Neural progenitor cell (in vitro differentiated cells): Measurements from ENCODE around the gene TRIM7. TPM values are rescaled to one million over a fixed set of nuclear protein-coding genes. Genes with fewer than 3 reads are reported as not detected.
A peak's percentile ranks its signal among the peaks of the same experiment; 100 is the strongest.

Source experiments
- DNase-seq: peaks from one replicate; pipeline ENCODE4 v3.0.0-alpha.2; 2016; ENCODE audit warnings: low spot score
- H2AFZ ChIP-seq: fragments of 200-600 bp; sonication (generic); replicated peaks from 2 replicates; pipeline ENCODE4 v1.6.1; 2016; ENCODE audit warnings: antibody characterized with exemption
- H3F3A ChIP-seq: fragments of 200-600 bp; sonication (generic); 2 replicates; pipeline ENCODE4 v1.6.1; 2016; ENCODE audit warnings: antibody characterized with exemption, low read depth
- H3K27ac ChIP-seq: fragments of 200-600 bp; sonication (generic); 2 replicates; pipeline ENCODE4 v1.5.1; 2016; ENCODE audit warnings: mild to moderate bottlenecking
- H3K27me3 ChIP-seq: fragments of 200-600 bp; sonication (generic); 2 replicates; pipeline ENCODE4 v1.6.1; 2016; ENCODE audit warnings: mild to moderate bottlenecking, moderate library complexity
- H3K36me3 ChIP-seq: fragments of 200-600 bp; sonication (generic); 2 replicates; pipeline ENCODE4 v1.5.1; 2016
- H3K4me1 ChIP-seq: fragments of 200-600 bp; sonication (generic); 2 replicates; pipeline ENCODE4 v1.6.1; 2016; ENCODE audit warnings: mixed run types
- H3K4me2 ChIP-seq: fragments of 200-600 bp; sonication (generic); 2 replicates; pipeline ENCODE4 v1.6.1; 2016
- H3K4me3 ChIP-seq: fragments of 200-600 bp; sonication (generic); 2 replicates; pipeline ENCODE4 v1.5.1; 2016
- H3K79me2 ChIP-seq: fragments of 200-600 bp; sonication (generic); 2 replicates; pipeline ENCODE4 v1.6.1; 2016; ENCODE audit warnings: low read depth
- H3K9ac ChIP-seq: fragments of 200-600 bp; sonication (generic); 2 replicates; pipeline ENCODE4 v1.6.1; 2016
- H3K9me3 ChIP-seq: fragments of 200-600 bp; sonication (generic); 2 replicates; pipeline ENCODE4 v1.5.1; 2016; ENCODE audit warnings: low read depth
- H4K20me1 ChIP-seq: fragments of 200-600 bp; sonication (generic); 2 replicates; pipeline ENCODE4 v1.6.1; 2016; ENCODE audit warnings: low read depth
- H3K27ac Mint-ChIP-seq: 3 replicates; pipeline ENCODE4 v1.8.0; 2021; ENCODE audit warnings: mixed read lengths
- H3K27me3 Mint-ChIP-seq: 2 replicates; pipeline ENCODE4 v1.8.0; 2022; ENCODE audit warnings: low read depth, mild to moderate bottlenecking, inconsistent platforms, moderate library complexity, mixed read lengths; ENCODE audit not compliant: insufficient read depth
- H3K36me3 Mint-ChIP-seq: 3 replicates; pipeline ENCODE4 v1.8.0; 2021; ENCODE audit warnings: mixed read lengths
- H3K4me1 Mint-ChIP-seq: 3 replicates; pipeline ENCODE4 v1.8.0; 2021; ENCODE audit warnings: mixed read lengths
- H3K4me3 Mint-ChIP-seq: 3 replicates; pipeline ENCODE4 v1.8.0; 2021; ENCODE audit warnings: mild to moderate bottlenecking, moderate library complexity, mixed read lengths
- H3K9me3 Mint-ChIP-seq: 3 replicates; pipeline ENCODE4 v1.8.0; 2020; ENCODE audit warnings: mixed read lengths
- EZH2 ChIP-seq: fragments of 200-600 bp; sonication (generic); IDR thresholded peaks from 2 replicates; pipeline ENCODE4 v1.6.1; 2017; ENCODE audit warnings: antibody characterized with exemption, mild to moderate bottlenecking, moderate library complexity
- EZH2phosphoT487 ChIP-seq: fragments of 200-600 bp; sonication (generic); IDR thresholded peaks from 2 replicates; pipeline ENCODE4 v1.6.1; 2017; ENCODE audit warnings: antibody characterized with exemption
- total RNA-seq: library from RNA; depleted of rRNA; stranded (reverse); fragments of >200 nt; gene quantifications from 2 replicates; pipeline ENCODE4 v1.2.3, GENCODE V29; 2015; ENCODE audit warnings: low replicate concordance
- TF ChIP-seq, protein P1 (sequence below): fragments of 200-600 bp; sonication (generic); IDR thresholded peaks from 2 replicates; pipeline ENCODE4 v1.5.1; 2017; ENCODE audit warnings: antibody characterized with exemption, mild to moderate bottlenecking

TRIM7 gene
- total RNA-seq, 1 donor from 2014 or later: not detected

DNA sequence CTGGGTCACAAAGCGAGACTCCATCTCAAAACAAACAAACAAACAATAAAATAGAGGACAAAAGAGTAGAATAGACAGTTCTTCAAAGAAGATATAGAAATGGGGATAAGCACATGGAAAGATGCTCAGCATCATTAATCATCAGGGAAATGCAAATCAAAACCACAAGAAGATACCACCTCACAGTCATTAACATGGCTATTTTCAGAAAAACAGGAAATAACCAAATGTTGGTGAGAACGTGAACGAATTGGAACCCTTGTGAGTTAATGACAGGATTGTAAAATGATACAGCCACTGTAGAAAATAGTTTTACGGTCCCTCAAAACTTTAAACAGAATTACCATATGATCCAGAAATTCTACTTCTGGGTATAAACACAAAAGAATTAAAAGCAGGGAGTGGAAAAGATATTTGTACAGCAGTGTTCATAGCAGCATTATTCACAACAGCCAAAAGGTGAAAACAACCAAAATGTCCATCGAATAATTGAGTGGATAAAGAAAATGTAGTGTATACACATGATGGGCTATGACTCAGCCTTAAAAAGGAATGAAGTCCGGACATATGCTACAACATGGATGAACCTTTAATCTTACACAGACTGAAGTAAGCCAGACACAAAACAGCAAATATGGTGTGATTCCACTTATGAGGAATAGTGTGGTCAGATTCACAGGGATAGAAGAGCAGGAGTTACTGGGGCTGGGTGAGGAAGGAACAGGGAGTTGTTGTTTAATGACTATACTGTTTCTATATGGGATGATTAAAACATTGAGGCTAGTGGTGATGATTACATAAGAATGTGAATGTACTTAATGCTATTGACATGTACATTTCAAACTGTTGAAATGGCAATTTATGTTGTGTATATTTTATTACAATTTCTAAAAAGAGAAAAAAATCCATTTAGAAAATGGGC lies 37.9 kb downstream of the TRIM7 start:
- Histone ChIP-seq H3K9ac (no peak overlapping the region), H3K4me2 (no peak overlapping the region), H3F3A (peaks cover 47% of the 10 kb centered on the region), H3K9me3 (no peaks in the 10 kb centered on the region), H3K27ac (no peak overlapping the region), H3K27me3 (peaks cover 97% of the 10 kb centered on the region), H4K20me1 (peaks cover 8% of the 10 kb centered on the region), H3K4me3 (no peak overlapping the region), H3K79me2 (no peaks in the 10 kb centered on the region), H2AFZ (no peak overlapping the region), H3K4me1 (peaks cover 8% of the 10 kb centered on the region), H3K36me3 (no peaks in the 10 kb centered on the region)
- no peaks in the 10 kb centered on the region for H3K36me3 Mint-ChIP-seq
- H3K4me3 Mint-ChIP-seq: peak overlapping the region; percentile 13
- peaks cover 30% of the 10 kb centered on the region for H3K4me1 Mint-ChIP-seq
- TF ChIP-seq, protein P1, sequence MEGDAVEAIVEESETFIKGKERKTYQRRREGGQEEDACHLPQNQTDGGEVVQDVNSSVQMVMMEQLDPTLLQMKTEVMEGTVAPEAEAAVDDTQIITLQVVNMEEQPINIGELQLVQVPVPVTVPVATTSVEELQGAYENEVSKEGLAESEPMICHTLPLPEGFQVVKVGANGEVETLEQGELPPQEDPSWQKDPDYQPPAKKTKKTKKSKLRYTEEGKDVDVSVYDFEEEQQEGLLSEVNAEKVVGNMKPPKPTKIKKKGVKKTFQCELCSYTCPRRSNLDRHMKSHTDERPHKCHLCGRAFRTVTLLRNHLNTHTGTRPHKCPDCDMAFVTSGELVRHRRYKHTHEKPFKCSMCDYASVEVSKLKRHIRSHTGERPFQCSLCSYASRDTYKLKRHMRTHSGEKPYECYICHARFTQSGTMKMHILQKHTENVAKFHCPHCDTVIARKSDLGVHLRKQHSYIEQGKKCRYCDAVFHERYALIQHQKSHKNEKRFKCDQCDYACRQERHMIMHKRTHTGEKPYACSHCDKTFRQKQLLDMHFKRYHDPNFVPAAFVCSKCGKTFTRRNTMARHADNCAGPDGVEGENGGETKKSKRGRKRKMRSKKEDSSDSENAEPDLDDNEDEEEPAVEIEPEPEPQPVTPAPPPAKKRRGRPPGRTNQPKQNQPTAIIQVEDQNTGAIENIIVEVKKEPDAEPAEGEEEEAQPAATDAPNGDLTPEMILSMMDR: no peak
- TF ChIP-seq EZH2: no peak
- no peak for TF ChIP-seq EZH2phosphoT487
- peaks cover 78% of the 10 kb centered on the region for H3K27me3 Mint-ChIP-seq
- no peak for DNase-seq
- H3K27ac Mint-ChIP-seq: no peak overlapping the region
- peaks cover 5% of the 10 kb centered on the region for H3K9me3 Mint-ChIP-seq

DNA sequence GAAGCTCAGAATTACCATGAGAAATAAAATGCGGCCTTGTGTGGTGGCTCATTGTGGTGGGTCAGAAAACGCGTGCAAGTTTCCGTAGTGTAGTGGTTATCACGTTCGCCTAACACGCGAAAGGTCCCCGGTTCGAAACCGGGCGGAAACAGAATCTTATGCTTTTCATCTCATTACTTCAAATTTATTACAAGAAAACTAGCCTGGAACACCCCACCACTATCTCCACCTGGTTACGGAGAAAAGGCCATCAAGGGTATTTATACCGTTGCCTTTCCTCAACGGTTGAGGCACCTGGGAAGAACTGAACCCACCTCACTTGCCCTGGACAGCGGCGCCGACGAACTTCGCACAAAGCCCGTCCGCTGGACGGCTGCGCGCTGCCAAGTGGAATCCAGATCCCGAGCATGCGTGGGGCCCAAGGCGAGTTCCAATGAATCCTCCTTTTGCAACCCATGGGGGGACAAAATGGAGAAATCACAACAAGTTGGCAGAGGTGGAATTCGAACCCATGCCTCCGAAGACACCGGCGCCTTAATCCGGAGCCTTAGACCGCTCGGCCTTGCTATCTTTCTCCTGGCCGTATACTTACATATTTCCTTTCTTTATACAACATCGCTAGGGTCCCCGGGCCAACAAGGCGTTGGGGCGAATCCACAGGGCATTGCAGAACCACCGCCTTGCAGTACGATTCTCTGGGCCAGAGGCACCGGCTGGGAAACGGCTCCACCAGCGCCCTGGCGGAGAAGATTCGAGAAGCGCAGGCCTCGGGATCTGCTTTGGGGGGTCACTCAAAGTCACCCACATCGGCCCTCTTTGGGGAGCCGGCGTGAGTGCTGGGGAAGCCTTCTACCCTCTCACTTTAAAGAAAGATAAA lies 40.7 kb downstream of the TRIM7 start:
- peak overlapping the region; percentile 49 for H3K4me3 ChIP-seq
- Mint-ChIP-seq H3K27ac (no peak overlapping the region), H3K36me3 (no peaks in the 10 kb centered on the region), H3K4me1 (peaks cover 20% of the 10 kb centered on the region), H3K27me3 (peaks cover 55% of the 10 kb centered on the region), H3K9me3 (peaks cover 5% of the 10 kb centered on the region), H3K4me3 (peak overlapping the region; percentile 81)
- peak overlapping the region; percentile 85 for H3K4me2 ChIP-seq
- H3K27ac ChIP-seq: no peak overlapping the region
- no peaks in the 10 kb centered on the region for H3K36me3 ChIP-seq
- H3K27me3 ChIP-seq: peaks cover 72% of the 10 kb centered on the region
- H4K20me1 ChIP-seq: no peaks in the 10 kb centered on the region
- H3K4me1 ChIP-seq: peaks cover 8% of the 10 kb centered on the region
- TF ChIP-seq, protein P1: no peak
- TF ChIP-seq EZH2: no peak
- no peak for TF ChIP-seq EZH2phosphoT487
- H3F3A ChIP-seq: peaks cover 50% of the 10 kb centered on the region
- DNase-seq: peak; percentile 23
- H3K79me2 ChIP-seq: no peaks in the 10 kb centered on the region
- H3K9ac ChIP-seq: no peak overlapping the region
- no peaks in the 10 kb centered on the region for H3K9me3 ChIP-seq
- no peak overlapping the region for H2AFZ ChIP-seq

DNA sequence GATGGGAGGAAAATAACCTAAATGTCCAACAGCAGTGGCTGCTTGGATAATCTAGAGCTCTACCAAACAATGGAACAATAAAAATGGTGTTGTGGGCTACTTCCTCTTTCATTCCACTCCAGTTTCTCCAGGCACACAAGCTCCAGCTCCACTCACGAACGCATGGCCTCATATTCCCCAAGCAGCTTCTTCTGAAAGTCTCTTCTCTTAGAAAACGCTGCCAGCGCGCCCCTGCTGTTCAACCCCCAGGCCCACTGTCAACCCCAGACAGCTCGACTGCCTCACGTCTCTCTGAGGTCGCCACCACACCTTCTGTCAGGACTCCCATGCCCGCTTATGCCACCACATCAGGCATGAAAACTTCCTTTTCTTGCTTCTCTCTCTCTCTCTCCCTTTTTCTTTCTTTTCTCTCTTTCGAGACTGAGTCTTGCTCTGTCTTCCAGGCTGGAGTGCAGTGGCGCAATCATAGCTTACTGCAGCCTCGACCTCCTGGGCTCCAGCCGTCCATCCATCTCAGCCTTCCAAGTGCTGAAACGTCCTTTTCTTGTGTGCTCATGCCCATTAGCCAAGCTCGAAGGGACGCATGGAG lies 41.4 kb downstream of the TRIM7 start:
- no peak overlapping the region for H3K27ac ChIP-seq
- peaks cover 4% of the 10 kb centered on the region for H3K4me1 ChIP-seq
- no peaks in the 10 kb centered on the region for H3K36me3 Mint-ChIP-seq
- TF ChIP-seq EZH2phosphoT487: no peak
- TF ChIP-seq, protein P1: no peak
- TF ChIP-seq EZH2: no peak
- peaks cover 50% of the 10 kb centered on the region for H3F3A ChIP-seq
- H3K79me2 ChIP-seq: no peaks in the 10 kb centered on the region
- no peak overlapping the region for H3K9ac ChIP-seq
- peak overlapping the region; percentile 81 for H3K4me3 Mint-ChIP-seq
- peak; percentile 27 for DNase-seq
- no peak overlapping the region for H3K27ac Mint-ChIP-seq
- H3K36me3 ChIP-seq: no peaks in the 10 kb centered on the region
- peaks cover 48% of the 10 kb centered on the region for H3K27me3 Mint-ChIP-seq
- peaks cover 5% of the 10 kb centered on the region for H3K9me3 Mint-ChIP-seq
- H2AFZ ChIP-seq: peak overlapping the region; percentile 83
- peak overlapping the region; percentile 49 for H3K4me3 ChIP-seq
- H3K4me2 ChIP-seq: peak overlapping the region; percentile 85
- peaks cover 16% of the 10 kb centered on the region for H3K4me1 Mint-ChIP-seq
- no peaks in the 10 kb centered on the region for H4K20me1 ChIP-seq
- H3K27me3 ChIP-seq: peaks cover 65% of the 10 kb centered on the region
- no peaks in the 10 kb centered on the region for H3K9me3 ChIP-seq
